K562 (cell line): Measurements from ENCODE around the gene THBS2. TPM values are rescaled to one million over a fixed set of nuclear protein-coding genes. Genes with fewer than 3 reads are reported as not detected.

ENCODE experiments used
- ATAC-seq: fragments of 200-7000 bp; cut with Tn5 transposase; 3 replicates; pipeline ENCODE4 v1.9.1; 2020; ENCODE audit warnings: moderate library complexity
- BruUV-seq: library from RNA; stranded (reverse); fragments of 400-500 nt; replicated peaks from 2 replicates; lab custom pipeline; 2021; lab: Mats Ljungman, UMichigan
- CTCF ChIA-PET: fragments of 300-600 bp; formaldehyde crosslinking; extraction: SDS; loops from one replicate; lab custom pipeline; 2021; ENCODE audit warnings: low intra/inter-chr PET ratio; lab: Yijun Ruan, JAX
- POLR2A ChIA-PET: fragments of 300-600, 350-650 bp; sonication (Branson Sonifier 250); formaldehyde crosslinking; extraction: SDS; loops from one replicate; lab custom pipeline; 2021; ENCODE audit warnings: antibody characterized with exemption, inconsistent platforms; lab: Yijun Ruan, JAX
- DNase-seq, 4 experiments: peaks; one replicate each; pipeline versions ENCODE4 v3.0.0 to v3.0.0-alpha.2; 2011 to 2018; ENCODE audit warnings: low spot score in 3 of 4, mixed read lengths in 3 of 4; ENCODE audit errors: extremely low read depth in 1 of 4
- FAIRE-seq: peaks from 2 replicates; lab custom pipeline; 2011; peaks lifted over from hg19 to GRCh38; lab: Jason Lieb, UNC
- H2AFZ ChIP-seq: 2 replicates; pipeline ENCODE4 v1.6.0; 2011; ENCODE audit warnings: low read depth, low read length, control low read depth, inconsistent platforms
- H3K27ac ChIP-seq: fragments of 200-600 bp; 3 replicates; pipeline ENCODE4 v1.8.0; 2011; ENCODE audit warnings: low read depth, mild to moderate bottlenecking, control low read depth, inconsistent platforms, low read length, moderate library complexity, mixed read lengths; ENCODE audit errors: extremely low read depth
- H3K27me3 ChIP-seq, 2 experiments: fragments of 300-600 bp in 1 of 2; 2 replicates in 1 of 2; 3 replicates in 1 of 2; pipeline versions ENCODE4 v1.6.0 to v1.8.0; 2011; ENCODE audit warnings: inconsistent platforms in 2 of 2, low read length in 2 of 2, mild to moderate bottlenecking in 1 of 2, mixed read lengths in 1 of 2, moderate library complexity in 1 of 2; ENCODE audit not compliant: control insufficient read depth in 2 of 2, insufficient read depth in 2 of 2
- H3K36me3 ChIP-seq: fragments of 300-600 bp; 3 replicates; pipeline ENCODE4 v1.8.0; 2011; ENCODE audit warnings: mild to moderate bottlenecking, low read length, inconsistent platforms; ENCODE audit not compliant: control insufficient read depth, insufficient read depth
- H3K4me1 ChIP-seq, 2 experiments: fragments of 200-600 bp in 1 of 2; replicated peaks in 1 of 2; 2 replicates in 1 of 2; 3 replicates in 1 of 2; pipeline versions ENCODE4 v1.5.1 to v1.8.0; 2011; ENCODE audit warnings: inconsistent platforms in 2 of 2, low read length in 2 of 2, mild to moderate bottlenecking in 1 of 2, mixed read lengths in 1 of 2, moderate library complexity in 1 of 2; ENCODE audit not compliant: control insufficient read depth in 2 of 2, insufficient read depth in 2 of 2
- H3K4me2 ChIP-seq: 2 replicates; pipeline ENCODE4 v1.6.1; 2011; ENCODE audit warnings: low read length, control low read depth, inconsistent platforms, mixed read lengths; ENCODE audit not compliant: insufficient read depth
- H3K4me3 ChIP-seq: fragments of 200-600 bp; sonication (generic), shearing (Covaris generic); 2 replicates; pipeline ENCODE4 v1.5.1; 2016; ENCODE audit warnings: control low read depth, inconsistent platforms
- H3K79me2 ChIP-seq: fragments of 200-600 bp; 3 replicates; pipeline ENCODE4 v1.8.0; 2011; ENCODE audit warnings: low read length, inconsistent platforms; ENCODE audit not compliant: control insufficient read depth, insufficient read depth
- H3K9ac ChIP-seq, 2 experiments: 2 replicates each; pipeline versions ENCODE4 v1.6.0 to v1.6.1; 2011; ENCODE audit warnings: low read depth in 2 of 2, low read length in 2 of 2, control low read depth in 1 of 2, inconsistent platforms in 1 of 2, mild to moderate bottlenecking in 1 of 2, mixed read lengths in 1 of 2; ENCODE audit not compliant: insufficient read depth in 1 of 2
- H3K9me1 ChIP-seq: one replicate; pipeline ENCODE4 v1.6.0; 2011; ENCODE audit warnings: inconsistent platforms, mild to moderate bottlenecking, low read length, moderate library complexity; ENCODE audit not compliant: control insufficient read depth, insufficient read depth
- H3K9me3 ChIP-seq: replicated peaks from 2 replicates; pipeline ENCODE4 v1.5.1; 2011; ENCODE audit warnings: low read depth, low read length, inconsistent platforms; ENCODE audit not compliant: control insufficient read depth, insufficient read depth
- H4K20me1 ChIP-seq: replicated peaks from 2 replicates; pipeline ENCODE4 v1.6.1; 2011; ENCODE audit warnings: low read length, inconsistent platforms, mixed read lengths; ENCODE audit not compliant: control insufficient read depth, insufficient read depth
- BCL6 ChIP-seq: fragments of 250-450 bp; sonication (Bioruptor Pico); IDR thresholded peaks from 2 replicates; pipeline ENCODE4 v1.4.0; 2020
- BRF1 ChIP-seq: IDR thresholded peaks from 3 replicates; pipeline ENCODE4 v1.6.1; 2011; ENCODE audit warnings: borderline replicate concordance, mild to moderate bottlenecking; ENCODE audit not compliant: insufficient read length; ENCODE audit errors: extremely low read depth
- C11orf30 ChIP-seq: fragments of 450-650 bp; IDR thresholded peaks from 2 replicates; pipeline ENCODE4 v1.6.1; 2016; ENCODE audit warnings: low read depth, mild to moderate bottlenecking
- CBX3 ChIP-seq, 2 experiments: IDR thresholded peaks; 1 replicate in 1 of 2; 2 replicates in 1 of 2; pipeline ENCODE4 v1.6.1; 2012; ENCODE audit warnings: inconsistent platforms in 2 of 2, low read length in 2 of 2, borderline replicate concordance in 1 of 2, control low read depth in 1 of 2
- CREBBP ChIP-seq: IDR thresholded peaks from one replicate; pipeline ENCODE4 v1.6.1; 2012; ENCODE audit warnings: low read depth, mild to moderate bottlenecking, control low read depth, inconsistent platforms, low read length
- DPF2 ChIP-seq: fragments of 450-650 bp; IDR thresholded peaks from 2 replicates; pipeline ENCODE4 v1.6.1; 2016
- ETS1 ChIP-seq: conservative IDR thresholded peaks from 2 replicates; pipeline ENCODE4 v1.6.1; 2011; ENCODE audit warnings: low read depth, mild to moderate bottlenecking, low read length; ENCODE audit not compliant: control insufficient read depth
- FOS ChIP-seq: IDR thresholded peaks from 3 replicates; pipeline ENCODE4 v1.6.1; 2011; ENCODE audit not compliant: insufficient read length; ENCODE audit errors: extremely low read depth
- FOXK1 ChIP-seq: sonication (generic); formaldehyde crosslinking; IDR thresholded peaks from 2 replicates; pipeline ENCODE4 v1.8.0; 2022; ENCODE audit warnings: missing genetic modification reagents, mild to moderate bottlenecking, borderline replicate concordance
- NCOA6 ChIP-seq: fragments of 450-650 bp; IDR thresholded peaks from 2 replicates; pipeline ENCODE4 v1.6.1; 2017; ENCODE audit warnings: mild to moderate bottlenecking
- PHB2 ChIP-seq: fragments of 450-650 bp; IDR thresholded peaks from 2 replicates; pipeline ENCODE4 v1.6.1; 2017; ENCODE audit warnings: low read depth
- POLR2AphosphoS2 ChIP-seq: IDR thresholded peaks from 2 replicates; pipeline ENCODE4 v1.6.1; 2012; ENCODE audit warnings: low read length, improper control_type of control experiment
- RBM34 ChIP-seq: fragments of 200-400 bp; formaldehyde crosslinking; IDR thresholded peaks from 2 replicates; pipeline ENCODE4 v1.6.1; 2018; ENCODE audit warnings: low read length, borderline replicate concordance; ENCODE audit not compliant: insufficient read depth
- SAP30 ChIP-seq: fragments of 200-600 bp; sonication (generic); IDR thresholded peaks from 2 replicates; pipeline ENCODE4 v1.6.1; 2012; ENCODE audit warnings: borderline replicate concordance, low read depth, mild to moderate bottlenecking, moderate library complexity, low read length, control low read depth, inconsistent platforms; ENCODE audit not compliant: insufficient read depth, poor library complexity, severe bottlenecking
- STAT5B ChIP-seq: fragments of 250-450 bp; sonication (Bioruptor Pico); IDR thresholded peaks from 2 replicates; pipeline ENCODE4 v1.8.0; 2021; ENCODE audit warnings: mild to moderate bottlenecking, inconsistent platforms
- TRIM24 ChIP-seq, 2 experiments: fragments of 450-650 bp; IDR thresholded peaks; 2 replicates each; pipeline ENCODE4 v1.6.1; 2016
- ZNF121 ChIP-seq: sonication (generic); formaldehyde crosslinking; conservative IDR thresholded peaks from 2 replicates; pipeline ENCODE4 v1.8.0; 2022; ENCODE audit warnings: missing genetic modification reagents
- ZNF280B ChIP-seq: fragments of 250-450 bp; sonication (Bioruptor Pico); IDR thresholded peaks from 2 replicates; pipeline ENCODE4 v1.5.1; 2021; ENCODE audit warnings: mild to moderate bottlenecking
- ZNF764 ChIP-seq: fragments of 250-450 bp; sonication (Bioruptor Pico); IDR thresholded peaks from 2 replicates; pipeline ENCODE4 v1.4.0; 2020; ENCODE audit warnings: low read depth, mild to moderate bottlenecking, moderate library complexity
- WGBS: fragments of 100-300 bp; shearing (Covaris generic); methylation state at CpG from one replicate; pipeline ENCODE4 v1.1.6; 2016; ENCODE audit warnings: low coverage, mixed read lengths; ENCODE audit not compliant: insufficient coverage; ENCODE audit errors: missing lambda C conversion rate; 5-methylcytosine and 5-hydroxymethylcytosine counted together
- in situ Hi-C: fragments of 300-500 bp; cut with MboI; formaldehyde crosslinking; loops from 4 replicates; pipeline ENCODE4 v1.15.0; 2018; ENCODE audit warnings: inconsistent platforms, mixed read lengths
- intact Hi-C: fragments of 100-400 bp; cut with micrococcal nuclease; formaldehyde crosslinking; loops from 2 replicates; pipeline ENCODE4 v1.14.2; 2022
- polyA plus RNA-seq, 8 experiments: library from polyadenylated mRNA; depleted of rRNA in 4 of 8; stranded (reverse) in 5 of 8; unstranded in 3 of 8; fragments of >200 nt; fragmentation: Nextera tagmentation in 2 of 8; fragmentation: Illumina TruSeq in 1 of 8; extraction: Ambion mirVana in 2 of 8; extraction: Trizol in 1 of 8; gene quantifications; 2 replicates each; pipeline versions ENCODE4 v1.2.1 to v1.2.3, GENCODE V29; 2011 to 2014; ENCODE audit warnings: inconsistent platforms in 1 of 8, missing spikeins in 1 of 8
- total RNA-seq, 7 experiments: library from RNA; depleted of rRNA in 6 of 7; stranded (reverse); fragments of >200 nt in 6 of 7; fragmentation: Illumina TruSeq in 2 of 7; extraction: Trizol in 2 of 7; gene quantifications; 2 replicates each; pipeline versions ENCODE4 v1.2.1 to v1.2.3, GENCODE V29; 2011 to 2021; ENCODE audit warnings: low replicate concordance in 1 of 7
- TF ChIP-seq, protein P1 (sequence below): fragments of 150-350 bp; conservative IDR thresholded peaks from 2 replicates; pipeline ENCODE4 v1.6.1; 2014; ENCODE audit warnings: low read length

THBS2 gene
- total and polyA plus RNA-seq, 9 of the 15 experiments (the other 6 are each of a cell fraction or from before 2014, with no cell fraction given): 0.03 to 0.11 (median 0.03) TPM; not detected in 6

DNA sequence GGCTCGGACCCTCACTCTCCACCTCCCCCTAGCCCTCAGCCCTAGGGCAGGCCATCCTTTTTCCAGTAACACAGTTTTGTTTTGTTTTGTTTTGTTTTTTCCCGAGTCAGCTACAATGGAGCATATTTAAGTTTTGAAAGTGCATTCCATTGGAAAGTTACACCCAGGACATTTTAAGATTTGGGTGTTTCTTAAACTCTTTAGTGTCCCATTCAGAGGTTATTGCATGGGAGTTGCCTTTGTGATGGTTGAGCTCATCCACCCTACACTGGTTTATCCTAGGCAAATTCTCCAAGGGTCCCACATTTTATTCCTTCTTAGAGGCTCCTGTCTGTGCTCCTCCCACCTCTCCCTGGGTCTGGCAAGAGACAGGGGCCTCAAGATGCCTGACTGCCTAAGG is 58.9 kb downstream of the THBS2 start:
- ChIA-PET POLR2A (no interaction called here), CTCF (no interaction called here)
- H3K9ac ChIP-seq: no peak overlapping the region
- H2AFZ ChIP-seq: no peak overlapping the region
- in situ Hi-C loops (no loop called here), intact Hi-C loops (no loop called here)
- no peaks in the 10 kb centered on the region for H3K36me3 ChIP-seq
- no peaks in the 10 kb centered on the region for H4K20me1 ChIP-seq
- H3K9me3 ChIP-seq: no peaks in the 10 kb centered on the region
- no peak for ATAC-seq
- no peak overlapping the region for H3K27ac ChIP-seq
- no TSS peak for BruUV-seq
- H3K4me1 ChIP-seq: no peaks in the 10 kb centered on the region
- H3K9me1 ChIP-seq: no peaks in the 10 kb centered on the region
- DNase-seq: no peak
- FAIRE-seq: no peak
- no peak for TF ChIP-seq C11orf30
- TF ChIP-seq SAP30: no peak
- TF ChIP-seq STAT5B: no peak
- no peak for TF ChIP-seq FOXK1 (CRISPR knock-in tag)
- TF ChIP-seq NCOA6: no peak
- no peak for TF ChIP-seq ZNF764 (CRISPR knock-in tag)
- no peak for TF ChIP-seq PHB2
- TF ChIP-seq DPF2: no peak
- no peak for TF ChIP-seq TRIM24 (IDR thresholded peaks at IDR 0.05)
- no peak for TF ChIP-seq FOS
- no peak for TF ChIP-seq ETS1
- TF ChIP-seq BCL6 (CRISPR knock-in tag): no peak
- TF ChIP-seq RBM34: no peak
- TF ChIP-seq ZNF280B (CRISPR knock-in tag): no peak
- no peak for TF ChIP-seq BRF1
- TF ChIP-seq CREBBP: no peak
- TF ChIP-seq POLR2AphosphoS2: no peak
- TF ChIP-seq, protein P1, sequence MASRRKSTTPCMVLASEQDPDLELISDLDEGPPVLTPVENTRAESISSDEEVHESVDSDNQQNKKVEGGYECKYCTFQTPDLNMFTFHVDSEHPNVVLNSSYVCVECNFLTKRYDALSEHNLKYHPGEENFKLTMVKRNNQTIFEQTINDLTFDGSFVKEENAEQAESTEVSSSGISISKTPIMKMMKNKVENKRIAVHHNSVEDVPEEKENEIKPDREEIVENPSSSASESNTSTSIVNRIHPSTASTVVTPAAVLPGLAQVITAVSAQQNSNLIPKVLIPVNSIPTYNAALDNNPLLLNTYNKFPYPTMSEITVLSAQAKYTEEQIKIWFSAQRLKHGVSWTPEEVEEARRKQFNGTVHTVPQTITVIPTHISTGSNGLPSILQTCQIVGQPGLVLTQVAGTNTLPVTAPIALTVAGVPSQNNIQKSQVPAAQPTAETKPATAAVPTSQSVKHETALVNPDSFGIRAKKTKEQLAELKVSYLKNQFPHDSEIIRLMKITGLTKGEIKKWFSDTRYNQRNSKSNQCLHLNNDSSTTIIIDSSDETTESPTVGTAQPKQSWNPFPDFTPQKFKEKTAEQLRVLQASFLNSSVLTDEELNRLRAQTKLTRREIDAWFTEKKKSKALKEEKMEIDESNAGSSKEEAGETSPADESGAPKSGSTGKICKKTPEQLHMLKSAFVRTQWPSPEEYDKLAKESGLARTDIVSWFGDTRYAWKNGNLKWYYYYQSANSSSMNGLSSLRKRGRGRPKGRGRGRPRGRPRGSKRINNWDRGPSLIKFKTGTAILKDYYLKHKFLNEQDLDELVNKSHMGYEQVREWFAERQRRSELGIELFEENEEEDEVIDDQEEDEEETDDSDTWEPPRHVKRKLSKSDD: no peak
- no peak for TF ChIP-seq ZNF121 (CRISPR knock-in tag)
- no peak for TF ChIP-seq CBX3 (IDR thresholded peaks at IDR 0.05; ENCODE audit: borderline replicate concordance in 1 of 2, low read length in 2 of 2)
- WGBS: 0% methylated on average over 2 of the region's 2 CpGs
- H3K79me2 ChIP-seq: no peaks in the 10 kb centered on the region
- no peak overlapping the region for H3K4me2 ChIP-seq
- no peak overlapping the region for H3K4me3 ChIP-seq
- peaks cover 4 to 27% of the 10 kb centered on the region in 2 experiments; a peak in 3 of 5 replicates for H3K27me3 ChIP-seq
